AG10803 (cell line): ENCODE results near the gene CHCT1.

Source experiments
- DNase-seq: peaks from one replicate; pipeline ENCODE4 v3.0.0; 2010; ENCODE audit warnings: low read depth
- H3K4me3 ChIP-seq: 2 replicates; pipeline ENCODE4 v1.5.1; 2011; ENCODE audit warnings: mild to moderate bottlenecking, low read length, control low read depth
- CTCF ChIP-seq: conservative IDR thresholded peaks from 2 replicates; pipeline ENCODE4 v1.5.1; 2011; ENCODE audit warnings: mild to moderate bottlenecking, low read length, control low read depth, inconsistent platforms

Gene CHCT1

GRCh38 chr17:60436676-60437075 is 14.4 kb downstream of the CHCT1 start:
- DNase-seq = no peak
- H3K4me3 ChIP-seq = no peak overlapping the region
- no peak for TF ChIP-seq CTCF

- DNase-seq = peak; percentile 63
Observed at GRCh38 chr17:60439501-60439900, 17.2 kb downstream of the CHCT1 start.

GRCh38 chr17:60442271-60443173 is 20.2 kb downstream of the CHCT1 start:
- DNase-seq = peak; percentile 56
- TF ChIP-seq CTCF = no peak
- no peak overlapping the region for H3K4me3 ChIP-seq

More at GRCh38 chr17:60439501-60439900, 17.2 kb downstream of the CHCT1 start:
- TF ChIP-seq CTCF = no peak
- H3K4me3 ChIP-seq = no peak overlapping the region

- no peak for TF ChIP-seq CTCF
- no peak for DNase-seq
- H3K4me3 ChIP-seq = no peak overlapping the region
Observed at GRCh38 chr17:60443713-60444112, 21.4 kb downstream of the CHCT1 start.

GRCh38 chr17:60445144-60445543 is 22.9 kb downstream of the CHCT1 start:
- DNase-seq = no peak
- H3K4me3 ChIP-seq = no peak overlapping the region
- no peak for TF ChIP-seq CTCF

- TF ChIP-seq CTCF = no peak
- DNase-seq = no peak
- no peak overlapping the region for H3K4me3 ChIP-seq
Observed at GRCh38 chr17:60447375-60447774, 25.1 kb downstream of the CHCT1 start.

GRCh38 chr17:60451071-60451470 is 28.8 kb downstream of the CHCT1 start:
- DNase-seq = no peak
- TF ChIP-seq CTCF = no peak
- H3K4me3 ChIP-seq = no peak overlapping the region
